WTC11 (cell line): ENCODE results near the gene SEMA4A. TPM values are rescaled to one million over a fixed set of nuclear protein-coding genes. Genes with fewer than 3 reads are reported as not detected.

Experiments used
- ATAC-seq: fragments of 200-7000 bp; cut with Tn5 transposase; 2 replicates; pipeline ENCODE4 v1.10.0; 2021; ENCODE audit warnings: mild to moderate bottlenecking, moderate library complexity
- CTCF ChIA-PET: fragments of 300-600 bp; sonication (Branson Sonifier 250); formaldehyde crosslinking; loops from one replicate; lab custom pipeline; 2021; ENCODE audit warnings: antibody characterized with exemption; lab: Charles Lee
- POLR2A ChIA-PET: fragments of 350-600 bp; sonication (Branson Sonifier 250); formaldehyde crosslinking; loops from one replicate; lab custom pipeline; 2021; ENCODE audit warnings: antibody characterized with exemption; lab: Charles Lee
- DNase-seq: peaks from one replicate; pipeline ENCODE4 v3.0.0; 2021; ENCODE audit warnings: low spot score
- H3K27ac Mint-ChIP-seq: 2 replicates; pipeline ENCODE4 v1.8.0; 2021; ENCODE audit warnings: mixed read lengths
- H3K27me3 Mint-ChIP-seq: 2 replicates; pipeline ENCODE4 v1.8.0; 2021; ENCODE audit warnings: low read depth, mild to moderate bottlenecking, moderate library complexity, mixed read lengths
- H3K36me3 Mint-ChIP-seq: 2 replicates; pipeline ENCODE4 v1.8.0; 2021; ENCODE audit warnings: mixed read lengths
- H3K4me1 Mint-ChIP-seq: 2 replicates; pipeline ENCODE4 v1.8.0; 2022; ENCODE audit warnings: mixed read lengths
- H3K4me3 Mint-ChIP-seq: 2 replicates; pipeline ENCODE4 v1.8.0; 2021; ENCODE audit warnings: mild to moderate bottlenecking, moderate library complexity, mixed read lengths
- H3K9me3 Mint-ChIP-seq: 2 replicates; pipeline ENCODE4 v1.8.0; 2021; ENCODE audit warnings: mixed read lengths
- CDX4 ChIP-seq: fragments of 250-450 bp; sonication (Bioruptor Pico); IDR thresholded peaks from 2 replicates; pipeline ENCODE4 v1.9.0; 2021; ENCODE audit warnings: moderate library complexity, mild to moderate bottlenecking, inconsistent platforms, borderline replicate concordance
- E2F5 ChIP-seq: sonication (generic); formaldehyde crosslinking; IDR thresholded peaks from 2 replicates; pipeline ENCODE4 v1.8.1; 2022; ENCODE audit warnings: mild to moderate bottlenecking, moderate library complexity, missing genetic modification reagents
- FOXP1 ChIP-seq: sonication (generic); formaldehyde crosslinking; IDR thresholded peaks from 2 replicates; pipeline ENCODE4 v1.8.0; 2022; ENCODE audit warnings: missing genetic modification reagents, mild to moderate bottlenecking, moderate library complexity, borderline replicate concordance
- MAX ChIP-seq: sonication (generic); formaldehyde crosslinking; IDR thresholded peaks from 2 replicates; pipeline ENCODE4 v1.8.0; 2022; ENCODE audit warnings: mild to moderate bottlenecking, missing genetic modification reagents
- MYBL2 ChIP-seq: sonication (generic); formaldehyde crosslinking; IDR thresholded peaks from 2 replicates; pipeline ENCODE4 v1.8.1; 2023; ENCODE audit warnings: mild to moderate bottlenecking, moderate library complexity, missing genetic modification reagents
- NFYB ChIP-seq: sonication (generic); formaldehyde crosslinking; conservative IDR thresholded peaks from 2 replicates; pipeline ENCODE4 v1.8.0; 2022; ENCODE audit warnings: low read depth, missing genetic modification reagents
- PRDM15 ChIP-seq: sonication (generic); formaldehyde crosslinking; IDR thresholded peaks from 2 replicates; pipeline ENCODE4 v1.8.0; 2022; ENCODE audit warnings: missing genetic modification reagents
- RORB ChIP-seq: fragments of 250-450 bp; sonication (Bioruptor Pico); IDR thresholded peaks from 2 replicates; pipeline ENCODE4 v1.9.0; 2021; ENCODE audit warnings: mild to moderate bottlenecking
- SMAD3 ChIP-seq: sonication (generic); formaldehyde crosslinking; IDR thresholded peaks from 2 replicates; pipeline ENCODE4 v1.8.0; 2022; ENCODE audit warnings: missing genetic modification reagents, mild to moderate bottlenecking, borderline replicate concordance
- TEAD1 ChIP-seq: sonication (generic); formaldehyde crosslinking; IDR thresholded peaks from 2 replicates; pipeline ENCODE4 v1.8.0; 2022; ENCODE audit warnings: mild to moderate bottlenecking, missing genetic modification reagents
- TEAD4 ChIP-seq: sonication (generic); formaldehyde crosslinking; IDR thresholded peaks from 2 replicates; pipeline ENCODE4 v1.8.0; 2022; ENCODE audit warnings: mild to moderate bottlenecking, missing genetic modification reagents
- ZBTB21 ChIP-seq: sonication (generic); formaldehyde crosslinking; IDR thresholded peaks from 2 replicates; pipeline ENCODE4 v1.8.1; 2023; ENCODE audit warnings: mild to moderate bottlenecking, missing genetic modification reagents, borderline replicate concordance
- ZNF121 ChIP-seq: sonication (generic); formaldehyde crosslinking; IDR thresholded peaks from 2 replicates; pipeline ENCODE4 v1.8.0; 2023; ENCODE audit warnings: missing genetic modification reagents
- ZNF263 ChIP-seq: sonication (generic); formaldehyde crosslinking; IDR thresholded peaks from 2 replicates; pipeline ENCODE4 v1.8.1; 2022; ENCODE audit warnings: low read depth, mild to moderate bottlenecking, moderate library complexity, missing genetic modification reagents
- ZNF532 ChIP-seq: fragments of 250-450 bp; sonication (Bioruptor Pico); IDR thresholded peaks from 2 replicates; pipeline ENCODE4 v1.9.0; 2021; ENCODE audit warnings: mild to moderate bottlenecking, borderline replicate concordance
- total RNA-seq: library from RNA; stranded (reverse); gene quantifications from 3 replicates; pipeline ENCODE4 v1.2.3, GENCODE V29; 2021

The SEMA4A gene
- total RNA-seq, 1 experiment from 2014 or later = 12.4 TPM

GRCh38 chr1:156104065-156104810 is 49.1 kb upstream of the SEMA4A start:
- no peaks in the 10 kb centered on the region for H3K27me3 Mint-ChIP-seq
- ATAC-seq (peak; percentile 5), DNase-seq (peak; percentile 44)
- ChIA-PET CTCF (interaction anchor here (0.6 to 29.6 kb wide), 12 partner anchors 7 to 166 kb away, joined by 3 to 1176 read pairs (median 6); partner anchors contain the start of genes LMNA and RAB25), POLR2A (interaction anchor here (0.8 to 3.1 kb wide), 7 partner anchors 8 to 26 kb away, joined by 3 to 12 read pairs (median 3); partner anchors contain the start of gene LMNA)
- no peaks in the 10 kb centered on the region for H3K36me3 Mint-ChIP-seq
- peaks cover 60% of the 10 kb centered on the region for H3K4me1 Mint-ChIP-seq
- no peak overlapping the region for H3K4me3 Mint-ChIP-seq
- no peaks in the 10 kb centered on the region for H3K9me3 Mint-ChIP-seq
- no peak for TF ChIP-seq ZNF532 (CRISPR knock-in tag)
- TF ChIP-seq NFYB = no peak
- TF ChIP-seq FOXP1 (CRISPR knock-in tag) = 0 out of 2 replicates have a peak, but pooled peaks have one; percentile 15
- no peak for TF ChIP-seq ZBTB21 (CRISPR knock-in tag)
- no peak for TF ChIP-seq E2F5 (CRISPR knock-in tag)
- TF ChIP-seq RORB = no peak
- peak overlapping the region; percentile 62 for H3K27ac Mint-ChIP-seq

- DNase-seq (peak; percentile 57), ATAC-seq (peak; percentile 52)
- Mint-ChIP-seq H3K4me1 (peaks cover 60% of the 10 kb centered on the region), H3K9me3 (no peaks in the 10 kb centered on the region), H3K36me3 (no peaks in the 10 kb centered on the region), H3K4me3 (peak overlapping the region; percentile 69), H3K27ac (peak overlapping the region; percentile 95), H3K27me3 (peaks cover 1% of the 10 kb centered on the region; the same call in 1 of the 2 replicates)
- CTCF ChIA-PET = interaction anchor here (0.7 to 29.6 kb wide), 13 partner anchors 8 to 167 kb away, joined by 3 to 1176 read pairs (median 5); partner anchors contain the start of genes LMNA and RAB25
- 0 out of 2 replicates have a peak, but pooled peaks have one; percentile 56 for TF ChIP-seq ZNF121 (CRISPR knock-in tag)
- TF ChIP-seq ZNF263 = no peak
- TF ChIP-seq FOXP1 (CRISPR knock-in tag) = 0 out of 2 replicates have a peak, but pooled peaks have one; percentile 11
- TF ChIP-seq SMAD3 (CRISPR knock-in tag) = 0 out of 2 replicates have a peak, but pooled peaks have one; percentile 43
- POLR2A ChIA-PET = interaction anchor here (0.9 to 3.1 kb wide), 6 partner anchors 8 to 24 kb away, joined by 3 to 12 read pairs (median 6); partner anchors contain the start of gene LMNA
These were observed 48.2 kb upstream of the SEMA4A start for GRCh38 chr1:156104861-156105832.

- Mint-ChIP-seq H3K4me1 (peaks cover 50% of the 10 kb centered on the region), H3K4me3 (peak overlapping the region; percentile 69), H3K27me3 (peaks cover 3% of the 10 kb centered on the region; the same call in 1 of the 2 replicates), H3K9me3 (no peaks in the 10 kb centered on the region), H3K36me3 (no peaks in the 10 kb centered on the region), H3K27ac (peak overlapping the region; percentile 96)
- TF ChIP-seq TEAD4 (CRISPR knock-in tag) = peak; percentile 62; the same call in 1 of the 2 replicates
- no peak for TF ChIP-seq NFYB
- no peak for TF ChIP-seq MAX (CRISPR knock-in tag)
- TF ChIP-seq CDX4 (CRISPR knock-in tag) = no peak
- TF ChIP-seq PRDM15 (CRISPR knock-in tag) = peak; percentile 86
- TF ChIP-seq TEAD1 (CRISPR knock-in tag) = peak; percentile 83; the same call in 1 of the 2 replicates
- TF ChIP-seq MYBL2 (CRISPR knock-in tag) = no peak
- ATAC-seq (peak; percentile 63), DNase-seq (peak; percentile 72)
- ChIA-PET CTCF (interaction anchor here (1.0 to 29.6 kb wide), 12 partner anchors 10 to 129 kb away, joined by 3 to 1176 read pairs (median 4); partner anchors contain the start of genes ARHGEF2, LMNA, PMF1 and RAB25), POLR2A (interaction anchor here (0.7 to 1.8 kb wide), 13 partner anchors 8 to 913 kb away, joined by 3 to 12 read pairs (median 5); partner anchors contain the start of genes ARHGEF2, LMNA, MEX3A and PMF1)
These were observed 46.5 kb upstream of the SEMA4A start for GRCh38 chr1:156106624-156107488.
